ENCODE measurements around the gene ADGRD1. TPM values are rescaled to one million over a fixed set of nuclear protein-coding genes. Genes with fewer than 3 reads are reported as not detected.

The ADGRD1 gene
- total RNA-seq, 3 donors from 2014 or later, result 0.45 TPM; not detected in 2

DNA sequence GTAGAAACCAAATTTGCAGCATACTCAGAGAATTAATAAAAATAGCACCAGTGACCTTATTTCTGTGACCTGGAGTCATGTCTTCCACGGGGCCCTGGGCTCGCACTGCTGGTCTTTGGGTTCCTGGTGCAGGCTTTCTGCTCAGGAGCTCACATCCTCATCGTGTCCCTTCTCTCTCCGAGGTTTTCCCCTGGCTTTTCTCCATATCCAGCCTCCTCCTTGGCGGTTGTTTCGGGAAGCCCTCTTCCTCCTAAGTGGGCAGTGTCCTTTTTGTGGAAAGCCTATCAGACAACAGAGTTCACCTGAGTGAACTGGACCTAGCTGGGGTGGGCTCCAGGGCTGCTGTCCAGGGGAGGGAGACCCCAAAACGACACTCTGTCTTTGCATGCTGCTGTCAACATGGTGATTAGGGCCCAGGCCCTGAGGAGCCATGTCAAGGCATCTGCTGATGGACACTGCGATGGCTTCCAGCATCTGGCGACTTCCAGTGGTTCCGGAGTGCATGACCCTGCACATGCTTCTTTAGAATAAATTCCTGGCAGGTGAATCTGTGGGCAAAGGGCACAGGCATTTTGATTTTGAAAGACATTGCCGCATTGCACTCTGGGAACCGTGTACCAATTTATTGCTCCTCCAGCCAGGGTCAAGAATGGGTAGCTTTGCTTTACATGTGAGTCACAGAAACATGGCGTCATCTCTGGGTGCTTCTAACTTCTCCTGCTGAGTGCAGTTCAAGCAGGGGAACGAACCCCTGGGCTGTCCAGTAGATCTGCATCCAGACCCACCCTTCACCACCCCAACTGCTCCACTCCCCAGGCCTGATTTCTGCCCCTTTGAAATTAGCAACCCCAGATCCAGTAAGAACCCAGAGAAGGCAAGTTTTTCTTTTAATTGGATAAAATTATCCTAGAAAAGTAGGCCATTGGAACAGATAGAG is 136.8 kb downstream of the ADGRD1 start:
- H3K36me3 Mint-ChIP-seq (ENCODE audit: insufficient read depth), result no peaks in the 10 kb centered on the region
- peaks cover 18% of the 10 kb centered on the region for H3K4me1 Mint-ChIP-seq (ENCODE audit: low read depth)
- H3K4me3 Mint-ChIP-seq, result no peak overlapping the region
- ATAC-seq, result no peak
- H3K9me3 Mint-ChIP-seq, result no peaks in the 10 kb centered on the region
- peaks cover 2% of the 10 kb centered on the region for H3K27me3 Mint-ChIP-seq (ENCODE audit: low read depth)
- no peak for DNase-seq

GRCh38 chr12:131091413-131091975 is 137.8 kb downstream of the ADGRD1 start:
- H3K27me3 Mint-ChIP-seq (ENCODE audit: low read depth), result peaks cover 3% of the 10 kb centered on the region
- no peaks in the 10 kb centered on the region for H3K9me3 Mint-ChIP-seq
- DNase-seq (no peak), ATAC-seq (peak; percentile 24 to 61)
- H3K4me3 Mint-ChIP-seq, result no peak overlapping the region
- peaks cover 18% of the 10 kb centered on the region for H3K4me1 Mint-ChIP-seq (ENCODE audit: low read depth)
- no peaks in the 10 kb centered on the region for H3K36me3 Mint-ChIP-seq (ENCODE audit: insufficient read depth)

DNA sequence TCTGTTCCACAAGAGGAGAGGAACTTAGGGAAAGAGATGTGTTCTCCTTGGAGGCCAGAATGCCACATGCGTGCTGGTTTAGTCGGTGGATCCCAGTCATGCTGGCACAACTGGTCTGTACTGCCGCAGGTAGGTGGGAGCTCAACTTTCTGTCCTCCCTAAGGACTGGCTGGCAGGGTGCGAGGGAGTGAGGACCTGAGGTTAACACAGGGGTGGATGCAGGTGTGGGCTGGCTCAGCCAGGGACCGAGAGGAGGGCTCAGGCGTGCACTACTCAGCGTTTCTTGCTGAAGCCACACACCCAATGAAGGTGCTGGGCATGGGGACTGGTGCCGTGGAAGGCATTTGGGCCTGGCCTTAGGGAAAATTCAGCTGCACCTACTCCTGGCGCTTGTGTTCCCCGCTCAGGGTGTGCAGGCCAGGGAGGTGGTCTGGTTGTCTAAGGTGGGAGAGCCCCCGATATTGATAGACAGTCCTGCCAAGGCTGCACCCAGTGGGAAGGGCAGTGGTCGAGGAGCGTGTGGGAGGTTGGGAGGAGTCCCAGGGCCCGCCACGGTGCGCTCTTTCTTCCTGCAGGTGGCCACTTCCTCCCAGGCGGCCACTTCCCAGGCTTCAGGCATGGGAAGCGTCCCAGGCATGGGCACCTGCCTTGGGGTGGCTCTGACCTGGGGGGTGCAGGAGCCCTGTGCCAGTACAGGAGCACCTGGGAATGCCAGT is 138.4 kb downstream of the ADGRD1 start:
- ATAC-seq (no peak), DNase-seq (no peak)
- Mint-ChIP-seq H3K4me1 (ENCODE audit: low read depth) (peaks cover 18% of the 10 kb centered on the region), H3K27me3 (ENCODE audit: low read depth) (peaks cover 3% of the 10 kb centered on the region), H3K9me3 (no peaks in the 10 kb centered on the region), H3K36me3 (ENCODE audit: insufficient read depth) (no peaks in the 10 kb centered on the region), H3K4me3 (no peak overlapping the region)

DNA sequence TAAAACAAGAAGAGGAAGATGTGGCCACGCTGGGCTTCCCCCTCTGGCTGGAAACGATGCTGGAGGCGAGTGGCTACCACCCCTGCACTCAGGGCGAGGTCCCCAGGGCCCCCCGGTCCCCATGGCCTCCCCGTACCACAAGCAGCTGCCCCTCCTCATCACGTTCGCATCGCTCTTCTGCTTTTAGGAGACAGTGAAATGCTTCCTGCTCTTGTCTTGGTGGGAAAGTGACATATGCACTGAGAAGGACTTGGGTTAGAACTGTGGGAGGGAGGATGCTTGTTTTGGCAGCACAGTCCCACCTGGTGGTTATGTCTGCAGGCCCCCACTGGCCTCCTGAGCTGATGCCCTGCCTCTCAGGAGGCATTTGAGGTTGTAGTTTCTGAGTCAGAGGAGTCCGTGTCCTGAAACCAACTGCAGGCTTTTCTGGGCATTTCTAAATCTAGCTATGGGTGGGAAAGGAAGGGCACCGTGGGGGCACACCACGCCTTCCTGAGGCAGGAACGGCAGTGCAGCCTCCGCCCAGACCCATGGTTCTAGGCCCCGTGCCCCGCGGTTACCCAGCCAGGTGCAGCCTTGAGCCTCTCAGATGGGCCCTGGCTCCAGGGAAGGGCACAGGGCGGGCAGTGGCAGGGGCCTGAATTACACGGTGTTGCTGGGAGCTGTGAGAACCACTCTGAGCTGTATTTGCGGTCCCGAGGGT is 139.3 kb downstream of the ADGRD1 start:
- H3K9me3 Mint-ChIP-seq, result no peaks in the 10 kb centered on the region
- no peak overlapping the region for H3K4me3 Mint-ChIP-seq

DNA sequence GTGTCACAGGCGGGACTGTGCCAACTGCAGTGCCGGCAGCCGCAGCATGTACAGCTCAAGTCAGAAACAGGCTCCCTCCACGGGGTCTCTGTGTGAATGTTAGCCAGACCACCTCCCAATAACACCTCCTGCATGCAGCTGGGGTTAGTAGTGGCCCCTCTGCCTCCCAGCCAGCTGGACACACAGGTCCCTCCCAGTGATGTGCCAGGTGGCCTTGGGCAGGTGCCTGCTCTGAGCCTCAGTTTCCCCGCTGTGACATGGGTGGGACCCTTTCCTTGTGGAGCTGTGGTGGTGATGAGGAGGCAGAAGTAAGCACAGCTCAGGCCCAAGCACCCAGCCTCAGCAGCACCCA is 139.9 kb downstream of the ADGRD1 start:
- no peaks in the 10 kb centered on the region for H3K9me3 Mint-ChIP-seq

More for the DNA sequence above, 139.3 kb downstream of the ADGRD1 start:
- Mint-ChIP-seq H3K36me3 (ENCODE audit: insufficient read depth) (no peaks in the 10 kb centered on the region), H3K4me1 (ENCODE audit: low read depth) (peaks cover 18% of the 10 kb centered on the region), H3K27me3 (ENCODE audit: low read depth) (peaks cover 3% of the 10 kb centered on the region)
- ATAC-seq (peak; percentile 47 to 48), DNase-seq (no peak)

GRCh38 chr12:131093971-131094830 is 140.5 kb downstream of the ADGRD1 start:
- H3K4me3 Mint-ChIP-seq, result no peak overlapping the region
- H3K9me3 Mint-ChIP-seq, result no peaks in the 10 kb centered on the region
- peaks cover 3% of the 10 kb centered on the region for H3K27me3 Mint-ChIP-seq (ENCODE audit: low read depth)
- no peaks in the 10 kb centered on the region for H3K36me3 Mint-ChIP-seq (ENCODE audit: insufficient read depth)
- DNase-seq (no peak), ATAC-seq (no peak)
- H3K4me1 Mint-ChIP-seq (ENCODE audit: low read depth), result peaks cover 18% of the 10 kb centered on the region

More for the DNA sequence above, 139.9 kb downstream of the ADGRD1 start:
- peaks cover 3% of the 10 kb centered on the region for H3K27me3 Mint-ChIP-seq (ENCODE audit: low read depth)
- no peak for ATAC-seq
- no peaks in the 10 kb centered on the region for H3K36me3 Mint-ChIP-seq (ENCODE audit: insufficient read depth)
- peaks cover 18% of the 10 kb centered on the region for H3K4me1 Mint-ChIP-seq (ENCODE audit: low read depth)
- no peak overlapping the region for H3K4me3 Mint-ChIP-seq
- DNase-seq, result no peak

DNA sequence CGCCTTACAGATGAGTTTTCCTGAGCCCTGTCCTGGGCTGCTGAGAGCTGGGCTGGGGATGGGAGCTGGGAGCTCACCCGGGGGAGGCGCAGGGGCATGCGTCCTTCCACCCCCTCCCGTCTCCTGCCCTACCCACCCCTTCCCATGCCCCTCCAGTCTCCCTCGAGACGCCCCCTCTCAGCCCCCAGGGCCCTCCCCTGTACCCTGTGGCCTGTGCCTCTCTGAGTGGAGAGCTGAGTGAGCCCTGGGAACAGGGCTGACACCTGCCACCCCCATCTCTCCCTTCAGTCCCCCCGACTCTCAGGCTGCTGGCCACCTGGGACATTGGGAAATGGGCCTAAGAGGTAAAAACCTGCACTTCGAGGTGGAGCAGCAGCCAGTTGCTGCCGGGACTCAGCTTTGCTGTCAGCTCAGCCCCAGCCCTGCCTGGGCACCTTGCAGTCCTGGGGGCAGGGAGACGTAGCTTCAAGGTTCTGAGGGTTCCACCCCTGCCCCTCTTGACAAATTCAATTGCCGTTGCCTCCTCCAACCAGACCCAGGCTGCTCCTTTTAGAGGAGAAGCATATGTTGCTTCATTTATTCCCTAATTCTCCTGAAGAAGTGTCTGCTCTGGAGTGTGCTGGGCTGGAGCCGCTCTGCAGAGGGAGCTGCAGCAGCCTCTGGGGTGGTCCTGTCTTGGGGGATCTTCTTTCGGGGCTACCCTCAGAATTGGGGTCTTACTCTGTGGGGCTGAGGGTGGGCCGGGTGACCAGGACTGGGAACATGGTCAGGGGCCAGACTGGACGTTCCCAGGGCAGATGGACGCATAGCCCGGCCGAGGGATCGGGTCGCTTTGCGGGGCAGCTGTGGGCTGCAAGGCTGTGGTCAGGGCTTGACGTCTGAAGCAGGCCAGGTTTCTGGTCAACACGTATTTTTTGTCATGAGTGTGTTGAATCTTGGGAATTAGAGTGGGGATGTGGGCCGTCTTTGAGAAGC is 141.4 kb downstream of the ADGRD1 start:
- no peak for DNase-seq
- H3K4me3 Mint-ChIP-seq, result no peak overlapping the region
- ATAC-seq, result no peak
- H3K9me3 Mint-ChIP-seq, result no peaks in the 10 kb centered on the region
- H3K27me3 Mint-ChIP-seq (ENCODE audit: low read depth), result peaks cover 3% of the 10 kb centered on the region
- no peaks in the 10 kb centered on the region for H3K36me3 Mint-ChIP-seq (ENCODE audit: insufficient read depth)
- peaks cover 18% of the 10 kb centered on the region for H3K4me1 Mint-ChIP-seq (ENCODE audit: low read depth)

DNA sequence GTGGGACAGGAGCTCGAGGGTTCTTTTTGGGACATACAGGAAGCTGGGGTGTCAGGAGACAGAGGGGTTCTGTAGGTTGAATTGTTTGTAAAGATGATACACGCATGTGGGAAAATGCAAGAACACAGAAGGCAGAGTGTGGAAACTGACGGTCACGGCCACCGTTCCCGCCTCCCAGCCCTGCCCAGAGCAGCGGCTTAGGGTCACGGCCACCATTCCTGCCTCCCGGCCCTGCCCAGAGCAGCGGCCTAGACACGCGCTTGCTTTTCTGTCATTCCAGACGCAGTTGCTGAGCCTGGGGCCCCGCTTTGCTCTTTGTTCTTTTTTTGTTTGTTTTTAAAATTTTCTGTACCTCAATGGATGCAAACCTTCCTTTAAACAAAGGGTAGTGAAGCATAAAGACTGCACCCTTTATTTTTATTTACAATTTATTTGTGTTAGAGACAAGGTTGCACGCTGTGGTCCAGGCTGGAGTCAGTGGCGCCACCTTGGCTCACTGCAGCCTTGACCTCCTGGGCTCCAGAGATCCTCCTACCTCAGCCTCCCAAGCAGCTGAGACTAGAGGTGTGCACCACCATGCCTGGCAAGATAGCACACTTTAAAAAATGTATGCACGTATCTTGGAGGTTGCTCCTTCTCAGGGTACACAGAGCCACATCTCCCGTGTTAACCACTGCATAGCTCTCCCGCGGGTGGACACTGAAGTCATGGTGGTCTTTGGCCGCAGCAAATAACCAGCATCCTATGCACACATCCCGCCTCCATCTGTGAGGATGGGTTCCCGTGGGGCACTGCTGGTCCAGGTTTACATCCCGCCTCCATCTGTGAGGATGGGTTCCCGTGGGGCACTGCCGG is 142.3 kb downstream of the ADGRD1 start:
- Mint-ChIP-seq H3K9me3 (no peaks in the 10 kb centered on the region), H3K4me3 (no peak overlapping the region), H3K4me1 (ENCODE audit: low read depth) (peaks cover 15% of the 10 kb centered on the region), H3K27me3 (ENCODE audit: low read depth) (peaks cover 3% of the 10 kb centered on the region), H3K36me3 (ENCODE audit: insufficient read depth) (no peaks in the 10 kb centered on the region)
- no peak for ATAC-seq
- no peak for DNase-seq

DNA sequence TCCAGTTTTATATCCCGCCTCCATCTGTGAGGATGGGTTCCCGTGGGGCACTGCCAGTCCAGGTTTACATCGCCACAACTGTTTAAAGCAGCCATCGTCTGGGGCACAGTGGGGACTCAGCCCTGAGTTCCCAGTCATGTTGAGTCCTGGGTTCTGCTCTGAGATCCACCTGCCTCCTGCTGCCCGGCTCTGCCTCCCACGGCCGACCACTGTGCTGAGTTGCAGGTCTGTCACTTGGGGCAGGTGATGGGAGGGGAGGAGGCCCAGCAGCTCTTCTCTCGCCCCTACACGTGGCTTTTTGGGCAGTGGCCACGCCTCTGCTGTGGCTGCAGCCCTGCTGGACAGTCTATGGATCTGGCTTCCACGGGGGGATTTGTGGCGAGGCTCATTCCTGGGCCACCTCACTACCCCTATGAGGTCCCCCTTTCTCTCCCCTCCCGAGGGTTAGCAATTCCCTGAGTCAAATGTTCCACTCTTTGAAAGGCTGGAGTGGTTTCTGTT is 143.0 kb downstream of the ADGRD1 start:
- Mint-ChIP-seq H3K27me3 (ENCODE audit: low read depth) (peaks cover 3% of the 10 kb centered on the region), H3K9me3 (no peaks in the 10 kb centered on the region), H3K4me1 (ENCODE audit: low read depth) (peaks cover 11% of the 10 kb centered on the region), H3K4me3 (no peak overlapping the region), H3K36me3 (ENCODE audit: insufficient read depth) (no peaks in the 10 kb centered on the region)
- DNase-seq, result no peak
- no peak for ATAC-seq

DNA sequence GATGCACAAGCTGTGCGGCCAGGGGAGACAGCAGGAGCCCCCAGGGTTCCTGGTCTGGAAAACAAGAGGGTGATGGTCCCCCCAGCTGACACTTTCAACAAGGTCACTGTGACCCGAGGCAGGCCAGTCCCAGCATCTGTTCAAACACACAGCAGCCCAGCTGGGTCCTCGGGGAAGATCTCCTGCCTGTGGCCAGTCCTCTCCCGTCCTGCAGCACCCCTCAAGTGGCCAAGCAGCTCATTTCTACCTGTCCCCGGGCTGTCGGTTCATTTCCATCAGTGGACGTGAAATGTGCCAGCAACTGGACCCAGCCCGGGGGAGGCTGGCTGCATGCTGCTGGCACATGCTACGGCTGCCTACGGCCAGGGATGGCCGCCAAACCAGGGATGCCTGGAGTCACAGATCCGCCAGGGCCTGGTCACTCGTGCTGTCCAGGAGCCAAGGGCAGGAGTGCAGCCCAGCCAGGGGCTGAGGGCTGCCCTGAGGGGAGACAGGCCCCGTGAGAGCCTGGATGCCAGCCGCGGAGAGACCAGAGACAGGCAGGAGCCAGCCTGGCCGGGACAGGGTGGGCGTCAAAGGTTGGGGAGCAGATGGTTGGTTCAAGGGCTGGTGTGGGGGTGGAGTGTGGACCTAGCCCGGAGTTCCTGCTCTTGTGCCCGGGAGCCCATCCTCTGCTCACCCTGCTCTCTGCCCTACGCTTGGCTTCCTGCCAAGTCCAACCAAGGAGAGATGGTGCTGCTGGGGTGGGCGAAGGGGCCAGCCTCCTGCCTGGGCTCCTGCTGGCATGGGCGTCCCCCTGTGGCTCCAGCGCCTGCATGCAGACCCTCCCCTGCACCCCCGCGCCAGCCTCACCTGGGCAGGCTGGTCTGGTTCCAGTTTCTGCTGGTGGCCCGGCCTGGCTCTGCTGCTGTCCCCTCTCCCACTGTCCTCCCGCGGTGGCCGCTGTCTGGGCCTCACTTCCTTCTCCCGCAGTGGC is 143.8 kb downstream of the ADGRD1 start:
- Mint-ChIP-seq H3K36me3 (ENCODE audit: insufficient read depth) (no peaks in the 10 kb centered on the region), H3K27me3 (ENCODE audit: low read depth) (peaks cover 3% of the 10 kb centered on the region), H3K4me1 (ENCODE audit: low read depth) (peaks cover 9% of the 10 kb centered on the region), H3K4me3 (no peak overlapping the region), H3K9me3 (no peaks in the 10 kb centered on the region)
- ATAC-seq, result no peak
- DNase-seq, result no peak

Data from activated T-cell treated with anti-CD3 and anti-CD28 coated beads, Interleukin-2, amount 50 U/mL, for 4 hours (primary cell).